ENCODE data around the gene BRSK1. TPM values are rescaled to one million over a fixed set of nuclear protein-coding genes. Genes with fewer than 3 reads are reported as not detected.

BRSK1 gene
- polyA plus RNA-seq, 3 donors, result not detected

GRCh38 chr19:55314396-55314795 is 30.6 kb downstream of the BRSK1 start:
- Mint-ChIP-seq H3K27ac (peak overlapping the region in 2 of 7 donors; percentile 28 to 71), H3K27me3 (ENCODE audit: low read depth in 3 of 3) (peaks cover 0 to 3% (median 0%) of the 10 kb centered on the region in 3 donors), H3K9me3 (peaks cover 0 to 7% (median 5%) of the 10 kb centered on the region in 7 donors), H3K4me3 (no peak overlapping the region), H3K4me1 (peaks cover 8% of the 10 kb centered on the region), H3K36me3 (peaks cover 50 to 72% of the 10 kb centered on the region in 2 donors)
- Histone ChIP-seq H3K27ac (ENCODE audit: low read depth in 1 of 2, low read length in 2 of 2) (no peak overlapping the region), H3K9ac (ENCODE audit: insufficient read depth, low read length, poor library complexity, severe bottlenecking) (no peak overlapping the region), H3K79me2 (ENCODE audit: insufficient read depth, low read length) (no peaks in the 10 kb centered on the region), H3K4me3 (replicated peaks in 1 of 3; ENCODE audit: low read depth in 2 of 3, low read length in 3 of 3) (no peak overlapping the region), H2AFZ (ENCODE audit: insufficient read depth, low read depth, low read length, poor library complexity, severe bottlenecking) (no peak overlapping the region), H3K4me2 (replicated peaks; ENCODE audit: extremely low read depth, low read length, poor library complexity, severe bottlenecking) (no peak overlapping the region), H3K36me3 (replicated peaks in 1 of 2; ENCODE audit: control insufficient read depth in 1 of 2, insufficient read depth in 2 of 2, low read length in 2 of 2) (peaks cover 43 to 59% of the 10 kb centered on the region in 2 donors), H3K27me3 (ENCODE audit: control insufficient read depth in 2 of 2, insufficient read depth in 2 of 2, low read length in 2 of 2) (no peaks in the 10 kb centered on the region), H3K4me1 (ENCODE audit: control insufficient read depth in 1 of 2, insufficient read depth in 2 of 2, low read length in 2 of 2) (no peaks in the 10 kb centered on the region), H4K20me1 (ENCODE audit: insufficient read depth, low read length) (peaks cover 58% of the 10 kb centered on the region), H3K9me3 (replicated peaks in 1 of 2; ENCODE audit: control insufficient read depth in 1 of 2, insufficient read depth in 1 of 2, low read length in 2 of 2) (peaks cover 0 to 7% of the 10 kb centered on the region in 2 donors)
- WGBS (ENCODE audit: insufficient coverage), result 91% methylated on average over 8 of the region's 8 CpGs
- DNase-seq, result no peak
- intact Hi-C loops (cut with micrococcal nuclease), result loop anchor here in 1 of 2 donors (5.0 kb wide), 1 partner anchor 38 kb away; the partner anchor contains the start of gene COX6B2
- TF ChIP-seq CTCF (IDR thresholded peaks at IDR 0.05), result no peak

GRCh38 chr19:55315956-55316525 is 32.2 kb downstream of the BRSK1 start:
- 88% methylated on average over 11 of the region's 13 CpGs for WGBS (ENCODE audit: insufficient coverage)
- no peak for TF ChIP-seq CTCF (IDR thresholded peaks at IDR 0.05)

More at GRCh38 chr19:55315956-55316525, 32.2 kb downstream of the BRSK1 start:
- Histone ChIP-seq H3K27me3 (ENCODE audit: control insufficient read depth in 2 of 2, insufficient read depth in 2 of 2, low read length in 2 of 2) (no peaks in the 10 kb centered on the region), H3K27ac (ENCODE audit: low read depth in 1 of 2, low read length in 2 of 2) (no peak overlapping the region), H3K79me2 (ENCODE audit: insufficient read depth, low read length) (peaks cover 5% of the 10 kb centered on the region), H4K20me1 (ENCODE audit: insufficient read depth, low read length) (peaks cover 66% of the 10 kb centered on the region), H3K9me3 (replicated peaks in 1 of 2; ENCODE audit: control insufficient read depth in 1 of 2, insufficient read depth in 1 of 2, low read length in 2 of 2) (no peaks in the 10 kb centered on the region), H2AFZ (ENCODE audit: insufficient read depth, low read depth, low read length, poor library complexity, severe bottlenecking) (no peak overlapping the region), H3K4me2 (replicated peaks; ENCODE audit: extremely low read depth, low read length, poor library complexity, severe bottlenecking) (no peak overlapping the region), H3K36me3 (replicated peaks in 1 of 2; ENCODE audit: control insufficient read depth in 1 of 2, insufficient read depth in 2 of 2, low read length in 2 of 2) (peaks cover 55 to 75% of the 10 kb centered on the region in 2 donors), H3K4me1 (ENCODE audit: control insufficient read depth in 1 of 2, insufficient read depth in 2 of 2, low read length in 2 of 2) (peaks cover 3 to 6% of the 10 kb centered on the region in 2 donors), H3K9ac (ENCODE audit: insufficient read depth, low read length, poor library complexity, severe bottlenecking) (no peak overlapping the region), H3K4me3 (replicated peaks in 1 of 3; ENCODE audit: low read depth in 2 of 3, low read length in 3 of 3) (no peak overlapping the region)
- Mint-ChIP-seq H3K27me3 (ENCODE audit: low read depth in 3 of 3) (peaks cover 0 to 2% (median 0%) of the 10 kb centered on the region in 3 donors), H3K27ac (no peak overlapping the region), H3K9me3 (peaks cover 0 to 2% (median 0%) of the 10 kb centered on the region in 7 donors), H3K36me3 (peaks cover 62 to 88% of the 10 kb centered on the region in 2 donors), H3K4me3 (no peak overlapping the region), H3K4me1 (peaks cover 15% of the 10 kb centered on the region)
- intact Hi-C loops (cut with micrococcal nuclease), result no loop called here
- no peak for DNase-seq
